Measurements from ENCODE around the gene NEU1. TPM values are rescaled to one million over a fixed set of nuclear protein-coding genes. Genes with fewer than 3 reads are reported as not detected.

Gene NEU1
- total and polyA plus RNA-seq, 2 of the 8 experiments (the other 6 are each of a cell fraction or from before 2014, with no cell fraction given), result 41.2 to 72.1 TPM

DNA sequence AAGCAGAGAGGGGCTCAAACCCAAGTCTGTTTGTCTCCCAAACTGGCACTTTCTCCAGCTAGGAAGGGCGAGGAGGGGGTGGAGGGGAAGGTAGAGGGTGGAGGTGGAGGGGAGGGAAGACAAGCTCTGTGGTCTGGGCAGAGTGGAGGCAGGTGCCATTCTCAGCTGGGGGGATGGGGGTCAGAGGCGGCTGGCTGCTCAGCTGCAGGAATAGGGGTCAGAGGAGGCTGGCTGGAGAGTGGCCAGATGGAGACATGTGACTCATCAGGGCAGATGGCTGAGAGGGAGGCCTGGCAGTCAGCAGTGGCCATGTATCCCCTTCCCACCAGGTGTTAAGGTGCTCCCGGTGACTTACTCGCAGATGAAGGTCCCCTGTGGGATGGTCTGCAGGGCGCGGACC, 19.7 kb upstream of the NEU1 start (continued):
- no peak for TF ChIP-seq RBBP5 (IDR thresholded peaks at IDR 0.05; ENCODE audit: borderline replicate concordance, low read depth, low read length)
